Activated CD4-positive, alpha-beta T cell treated with anti-CD3 and anti-CD28 coated beads, Interleukin-2, Interleukin-4, amounts not matched to agents 100 ng/mL and 50 ng/mL, durations not matched to agents 16 hours and 8 hours (primary cell): ENCODE data around the gene L3MBTL4.

Source experiments
- DNase-seq: peaks from one replicate; pipeline ENCODE4 v3.0.0-alpha.2; 2020; ENCODE audit warnings: low spot score

Gene L3MBTL4

DNA sequence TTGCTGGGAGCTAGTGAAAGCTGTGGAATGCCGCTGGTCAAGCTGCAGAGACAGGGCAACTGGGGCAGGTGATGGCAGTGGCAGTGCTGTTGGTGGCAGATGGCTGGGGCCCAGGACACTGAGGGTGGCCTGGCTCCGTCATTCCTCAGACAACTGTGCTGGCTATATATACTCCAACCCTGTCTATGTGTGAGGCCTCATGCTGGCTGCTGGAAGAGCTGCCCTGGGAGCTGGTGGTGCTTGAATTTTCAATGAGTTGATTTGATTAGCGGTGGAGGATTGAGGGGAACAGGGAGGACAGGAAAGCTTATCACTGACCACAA is 452.9 kb downstream of the L3MBTL4 start:
- no peak for DNase-seq

DNA sequence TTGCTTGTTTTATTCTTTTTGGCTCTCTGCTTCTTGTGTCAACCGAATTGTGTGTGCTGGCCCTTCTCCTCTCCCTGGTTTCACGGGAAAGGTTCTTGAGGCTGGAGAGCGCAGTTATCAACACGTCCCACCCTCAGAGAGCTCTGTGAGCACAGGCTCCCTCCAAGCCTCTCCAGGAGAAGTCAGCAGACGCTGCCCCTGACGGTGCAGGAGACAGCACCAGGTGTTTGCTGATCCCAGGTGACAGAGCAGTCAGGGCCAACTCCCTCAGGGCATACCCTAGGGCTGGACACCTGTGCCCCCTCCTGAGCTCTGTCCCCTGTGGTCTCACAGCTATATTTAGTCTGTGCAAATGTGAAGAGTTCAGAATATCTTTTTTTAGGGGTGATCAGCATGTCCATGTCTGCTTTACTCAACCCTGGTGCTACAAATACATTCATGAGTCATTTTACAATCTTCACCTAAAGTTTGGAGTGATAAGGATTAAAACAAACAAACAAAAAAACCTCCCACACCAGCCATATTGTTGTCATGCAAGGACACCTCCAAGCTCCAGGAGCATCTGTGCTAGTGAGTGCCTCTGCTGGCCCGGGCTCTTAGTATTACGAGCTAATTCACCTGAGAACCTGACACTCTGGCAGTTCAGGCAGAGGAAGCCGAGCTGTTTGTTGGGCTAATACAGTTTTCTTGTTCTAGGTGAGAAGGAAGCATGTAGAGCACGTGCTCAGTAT is 453.4 kb downstream of the L3MBTL4 start:
- DNase-seq, result no peak

- no peak for DNase-seq
Measured at GRCh38 chr18:5958822-5959221, 455.9 kb downstream of the L3MBTL4 start.

DNA sequence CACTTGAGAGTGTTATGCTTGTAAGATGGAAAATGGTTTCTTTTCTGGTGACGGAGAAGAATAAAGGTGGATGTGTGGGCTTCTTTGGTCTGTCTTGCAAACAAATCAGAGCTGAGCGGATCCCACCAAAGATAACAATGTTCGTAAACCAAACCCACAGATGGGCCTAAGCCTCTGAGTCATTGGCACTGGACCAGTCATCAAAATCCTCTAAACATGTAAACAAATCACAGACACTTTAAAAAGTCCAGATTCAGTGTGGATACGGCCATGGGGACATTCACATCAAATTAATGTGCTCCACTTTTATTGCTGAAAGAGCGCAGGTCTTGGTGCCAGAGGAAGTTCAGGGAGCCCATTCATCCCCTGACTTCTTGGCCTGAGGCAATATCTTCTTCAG is 458.9 kb downstream of the L3MBTL4 start:
- no peak for DNase-seq

DNA sequence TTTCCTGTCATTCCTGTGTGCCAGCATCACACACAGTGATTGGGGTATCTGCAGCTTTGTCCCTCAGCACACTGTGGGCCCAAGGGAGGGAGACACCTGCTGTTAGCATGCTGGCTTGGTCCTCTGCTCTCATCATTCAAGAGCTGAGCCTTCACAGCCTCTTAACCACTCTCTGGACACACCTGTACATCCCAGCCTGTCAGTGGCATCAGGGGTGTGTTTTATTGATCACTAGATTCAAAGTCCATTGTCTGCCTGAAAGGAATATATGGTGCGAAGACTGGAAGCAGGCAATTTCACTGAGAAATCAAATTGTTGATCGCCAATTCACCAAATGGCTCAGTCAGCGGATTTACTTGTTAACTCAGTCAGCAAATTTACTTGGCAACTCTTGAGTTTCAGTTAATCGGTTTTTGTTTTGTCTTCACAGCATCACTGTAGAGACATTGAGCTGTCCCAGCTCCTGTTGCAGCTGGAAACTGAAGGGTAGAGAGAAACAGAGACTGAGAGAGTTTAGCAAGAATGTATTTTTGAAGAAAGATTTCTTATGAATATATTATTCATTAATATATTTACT is 463.1 kb downstream of the L3MBTL4 start:
- no peak for DNase-seq

DNA sequence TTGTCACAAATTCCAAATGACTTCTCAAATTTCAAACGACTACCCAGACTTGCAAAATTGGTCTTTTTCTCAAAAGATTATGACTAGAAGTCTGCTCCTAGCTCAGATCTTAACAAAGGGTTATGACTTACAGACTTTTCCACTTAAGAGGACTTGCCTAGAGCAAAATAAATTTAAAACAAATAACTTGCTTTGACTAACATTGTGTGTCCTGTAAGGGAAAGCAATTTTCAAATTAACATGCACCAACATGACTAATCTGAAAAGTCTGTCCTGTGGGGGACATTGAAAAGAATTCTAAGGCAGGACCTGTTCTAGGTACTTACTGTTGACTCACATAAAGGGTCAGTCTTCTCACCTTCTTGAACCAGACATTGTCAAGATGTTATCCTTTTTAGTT is 465.9 kb downstream of the L3MBTL4 start:
- DNase-seq, result no peak

- no peak for DNase-seq
Measured at GRCh38 chr18:5948237-5948636, 466.5 kb downstream of the L3MBTL4 start.

DNA sequence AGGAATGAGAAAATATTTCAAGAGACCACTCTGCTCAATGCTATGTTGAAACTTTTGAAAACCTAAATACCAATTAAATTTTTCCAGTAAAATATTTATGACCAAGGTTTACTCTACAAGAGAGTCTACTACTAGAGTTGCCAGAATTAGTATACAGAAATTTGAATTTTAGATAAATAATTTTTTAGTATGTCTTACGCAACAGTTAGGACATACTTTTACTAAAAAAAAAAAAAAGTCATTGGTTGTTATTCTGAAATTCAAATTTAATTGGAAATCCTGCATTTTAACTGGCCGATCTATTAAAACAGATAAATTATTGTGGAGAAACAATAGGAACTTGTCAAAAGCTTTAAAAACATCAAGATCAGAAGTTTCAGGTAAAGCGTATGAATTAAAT is 470.3 kb downstream of the L3MBTL4 start:
- no peak for DNase-seq

DNA sequence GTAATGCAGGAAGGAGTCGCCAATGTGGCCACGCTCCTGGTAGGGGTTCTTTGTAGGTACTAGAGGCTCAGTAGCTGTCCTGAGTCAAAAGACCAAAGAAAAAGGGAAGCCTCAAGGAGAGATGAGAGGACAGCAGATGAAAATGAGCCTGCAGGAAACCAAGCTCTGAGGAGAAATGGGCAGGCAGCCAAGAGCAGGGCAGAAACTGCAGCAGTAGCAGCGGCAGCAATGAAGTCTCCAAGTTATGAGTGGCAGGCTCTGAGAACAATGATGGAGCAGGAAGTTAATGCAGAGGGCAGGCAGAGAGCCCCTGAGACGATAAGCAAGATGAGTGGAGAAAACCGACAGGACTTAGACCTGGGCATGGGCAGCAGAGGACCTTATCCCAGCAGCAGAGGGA is 471.2 kb downstream of the L3MBTL4 start:
- no peak for DNase-seq

DNA sequence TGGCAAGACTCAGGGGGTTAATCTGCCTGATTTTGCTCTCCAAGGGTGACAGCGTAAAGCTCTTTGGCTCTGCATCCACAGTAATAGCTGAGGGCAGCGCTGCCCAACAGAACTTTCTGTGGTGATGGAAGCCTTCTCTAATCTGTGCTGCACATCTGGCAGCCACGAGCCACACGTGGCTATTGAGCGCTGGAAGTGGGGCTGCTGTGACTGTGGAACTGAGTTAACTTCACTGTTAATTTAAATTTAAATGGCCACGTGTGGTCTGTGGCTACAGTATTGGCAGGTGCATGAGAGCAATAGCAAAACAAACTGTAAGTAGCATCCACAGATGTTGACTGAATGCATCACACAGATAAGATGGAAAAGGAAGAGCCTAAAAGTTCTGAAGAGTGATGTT is 472.1 kb downstream of the L3MBTL4 start:
- no peak for DNase-seq

GRCh38 chr18:5941890-5942289 is 472.8 kb downstream of the L3MBTL4 start:
- DNase-seq, result no peak

GRCh38 chr18:5939801-5940667 is 474.7 kb downstream of the L3MBTL4 start:
- no peak for DNase-seq

DNA sequence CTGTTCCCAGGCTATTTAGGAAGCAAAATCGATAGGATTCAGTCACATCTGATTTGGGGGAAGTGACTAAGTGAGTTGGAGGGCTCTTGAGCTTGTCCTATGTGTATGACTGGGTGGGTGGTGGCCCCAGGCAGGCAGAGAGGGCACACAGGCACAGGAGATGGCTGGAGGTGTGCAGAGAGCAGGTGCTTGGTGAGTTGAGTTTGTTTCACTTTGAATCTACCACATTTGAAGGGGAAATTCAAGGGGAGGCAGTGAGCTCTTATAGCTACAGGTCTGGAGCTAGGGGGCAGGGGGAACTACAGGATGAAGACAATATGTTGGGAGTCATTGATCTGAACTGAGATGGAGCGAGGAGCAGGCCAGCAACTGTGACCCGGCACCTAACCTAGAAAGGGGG is 476.9 kb downstream of the L3MBTL4 start:
- DNase-seq, result no peak

DNA sequence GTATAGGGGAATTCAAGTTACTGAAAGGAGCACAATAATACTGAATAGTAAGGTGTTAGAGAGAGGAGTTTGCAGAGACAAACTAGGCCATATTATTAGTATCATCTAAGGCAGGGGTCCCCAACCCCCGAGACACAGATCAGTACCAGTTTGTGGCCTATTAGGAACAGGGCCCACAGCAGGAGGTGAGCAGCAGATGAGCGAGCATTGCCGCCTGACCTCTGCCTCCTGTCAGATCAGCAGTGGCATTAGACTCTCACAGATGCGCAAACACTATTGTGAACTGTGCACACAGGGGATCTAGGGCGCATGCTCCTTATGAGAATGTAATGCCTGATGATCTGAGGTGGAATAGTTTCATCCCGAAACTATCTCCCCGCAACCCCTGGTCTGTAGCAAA is 477.6 kb downstream of the L3MBTL4 start:
- DNase-seq, result no peak

- DNase-seq, result no peak
Measured at GRCh38 chr18:5930789-5931188, 483.9 kb downstream of the L3MBTL4 start.

DNA sequence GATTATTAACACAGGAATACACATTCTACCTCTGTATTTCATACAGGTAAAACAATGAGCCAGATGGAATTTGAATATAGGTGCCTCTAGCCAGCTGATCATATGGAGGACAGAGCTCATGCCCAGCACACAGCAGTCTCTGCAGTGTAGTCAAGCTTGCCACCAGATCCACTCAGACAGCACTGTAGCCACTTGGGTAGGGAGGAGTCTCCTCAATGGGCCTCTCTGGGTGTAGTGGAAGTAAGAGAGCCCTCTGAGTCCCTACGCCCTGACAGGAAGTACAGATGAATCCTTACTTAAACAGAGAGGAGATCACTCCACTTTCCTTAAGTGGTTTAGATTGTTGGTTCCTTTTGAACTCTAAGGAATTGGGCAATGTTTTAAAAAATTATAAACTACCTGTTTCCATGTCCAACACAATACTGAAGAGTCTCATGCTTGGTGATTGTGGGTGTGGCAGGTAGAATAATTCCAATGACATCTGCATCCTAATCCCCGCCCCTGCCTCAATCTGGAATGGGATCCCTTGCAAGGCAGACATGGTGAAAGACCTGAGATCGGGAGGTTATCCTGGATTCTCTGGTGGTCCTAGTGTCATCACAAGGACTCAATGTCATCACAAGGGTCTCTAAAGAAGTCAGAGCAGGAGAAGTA is 496.4 kb downstream of the L3MBTL4 start:
- DNase-seq, result no peak

GRCh38 chr18:5914951-5915350 is 499.8 kb downstream of the L3MBTL4 start:
- no peak for DNase-seq

- DNase-seq, result no peak
Measured at GRCh38 chr18:5914016-5914415, 500.7 kb downstream of the L3MBTL4 start.

GRCh38 chr18:5912566-5912965 is 502.1 kb downstream of the L3MBTL4 start:
- DNase-seq, result no peak

DNA sequence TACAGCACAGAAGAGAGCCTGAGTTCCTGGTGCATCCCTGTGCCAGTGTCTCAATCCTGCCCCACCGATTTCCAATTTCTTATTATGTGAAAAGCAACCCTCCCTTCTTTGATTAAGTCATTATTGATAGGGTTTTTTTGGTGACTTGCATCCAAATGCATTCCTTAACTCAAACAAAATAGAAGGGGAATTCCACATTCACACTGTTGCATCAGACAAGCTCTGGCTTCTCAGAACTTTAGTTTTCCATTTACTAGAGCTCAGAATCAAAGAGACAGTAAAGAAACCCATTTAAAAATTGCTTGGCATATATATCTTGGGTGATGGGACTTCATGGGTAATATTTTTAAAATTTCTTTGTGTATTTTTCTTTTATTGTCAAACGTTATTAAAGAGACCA is 505.6 kb downstream of the L3MBTL4 start:
- DNase-seq, result no peak
